Heart left ventricle (tissue), 13 donors: ENCODE data around the gene N4BP2.

ENCODE experiments used
- POLR2A ChIP-seq, 2 donors: fragments of 450-650 bp; IDR thresholded peaks; one replicate each; pipeline ENCODE4 v1.6.1; 2017; ENCODE audit warnings: antibody characterized with exemption in 2 of 2, mild to moderate bottlenecking in 2 of 2, moderate library complexity in 2 of 2
- TF ChIP-seq, protein P1 (sequence below), 12 donors: fragments of 200-600 bp; sonication (generic) in 4 of 12; IDR thresholded peaks; one replicate each; pipeline versions ENCODE4 v1.5.0 to v1.8.0; 2018 to 2022; ENCODE audit warnings: antibody characterized with exemption in 12 of 12, mild to moderate bottlenecking in 5 of 12
- donor health status: ischemic (EF 13 %, LVEDD 7.1; RV severe dilation, severe dysfunction).
- donor health status: DM: no; HTN: yes; CAD: no.
- donor health status: DM: no; HTN: no; CAD: no.
- donor health status: ischemic (EF 25% LVEDD 6.9; RV normal size, moderate dysfunction).
- donor health status: ischemic (EF 25% LVEDD 5.7; RV mildly dilated, moderate dysfunction).
- donor health status: ischemic (EF 35%, LVEDD 5.7; RV mildly dilated, moderate dysfunction).
- donor health status: nonischemic (EF 11% LVEDD 7.7; RV severe dilation, severe dysfunction).
- donor health status: DM: yes; HTN: yes; CAD: no.
- donor health status: PGD.
- donor health status: ischemic (EF 29% LVEDD 5.4; RV normal size, mild dysfunction).
- donor health status: nonischemic (EF 23%, LVEDD 6.1; RV moderate dilation, normal function).

DNA sequence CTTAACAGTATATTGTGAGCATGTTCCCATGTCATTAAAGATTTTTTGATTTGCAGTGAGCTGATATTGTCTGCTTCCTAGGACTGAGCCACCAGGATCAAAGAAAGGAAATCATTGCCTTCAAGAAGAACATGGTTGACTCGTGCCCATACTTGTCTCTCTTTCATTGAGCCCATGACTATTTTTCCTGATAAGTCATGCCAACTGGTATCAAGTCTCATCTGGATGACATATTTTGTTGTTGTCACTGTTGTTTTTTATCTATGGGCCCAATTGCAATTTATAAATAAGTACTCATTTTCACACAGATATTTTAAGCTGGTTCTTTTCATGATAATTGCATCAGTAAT, 130.0 kb downstream of the N4BP2 start:
- TF ChIP-seq, protein P1, sequence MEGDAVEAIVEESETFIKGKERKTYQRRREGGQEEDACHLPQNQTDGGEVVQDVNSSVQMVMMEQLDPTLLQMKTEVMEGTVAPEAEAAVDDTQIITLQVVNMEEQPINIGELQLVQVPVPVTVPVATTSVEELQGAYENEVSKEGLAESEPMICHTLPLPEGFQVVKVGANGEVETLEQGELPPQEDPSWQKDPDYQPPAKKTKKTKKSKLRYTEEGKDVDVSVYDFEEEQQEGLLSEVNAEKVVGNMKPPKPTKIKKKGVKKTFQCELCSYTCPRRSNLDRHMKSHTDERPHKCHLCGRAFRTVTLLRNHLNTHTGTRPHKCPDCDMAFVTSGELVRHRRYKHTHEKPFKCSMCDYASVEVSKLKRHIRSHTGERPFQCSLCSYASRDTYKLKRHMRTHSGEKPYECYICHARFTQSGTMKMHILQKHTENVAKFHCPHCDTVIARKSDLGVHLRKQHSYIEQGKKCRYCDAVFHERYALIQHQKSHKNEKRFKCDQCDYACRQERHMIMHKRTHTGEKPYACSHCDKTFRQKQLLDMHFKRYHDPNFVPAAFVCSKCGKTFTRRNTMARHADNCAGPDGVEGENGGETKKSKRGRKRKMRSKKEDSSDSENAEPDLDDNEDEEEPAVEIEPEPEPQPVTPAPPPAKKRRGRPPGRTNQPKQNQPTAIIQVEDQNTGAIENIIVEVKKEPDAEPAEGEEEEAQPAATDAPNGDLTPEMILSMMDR (IDR thresholded peaks at IDR 0.05), result no peak
- TF ChIP-seq POLR2A (IDR thresholded peaks at IDR 0.05), result no peak
